Measurements from ENCODE around the gene UBE2O. TPM values are rescaled to one million over a fixed set of nuclear protein-coding genes. Genes with fewer than 3 reads are reported as not detected.

UBE2O gene
- total RNA-seq, 2 experiments from 2014 or later = 37.7 to 38.4 TPM

GRCh38 chr17:76441686-76442340, 11.1 kb downstream of the UBE2O start:
- DNase-seq = no peak
- H3K4me3 Mint-ChIP-seq = no peak overlapping the region
- no peaks in the 10 kb centered on the region for H3K9me3 Mint-ChIP-seq
- H3K27me3 Mint-ChIP-seq = no peaks in the 10 kb centered on the region
- H3K36me3 Mint-ChIP-seq = peaks cover 12% of the 10 kb centered on the region
- no peak overlapping the region for H3K27ac Mint-ChIP-seq
- peaks cover 57% of the 10 kb centered on the region for H3K4me1 Mint-ChIP-seq

- H3K4me3 Mint-ChIP-seq = no peak overlapping the region
- H3K27me3 Mint-ChIP-seq = no peaks in the 10 kb centered on the region
- no peak overlapping the region for H3K27ac Mint-ChIP-seq
- DNase-seq = no peak
- peaks cover 12% of the 10 kb centered on the region for H3K36me3 Mint-ChIP-seq
- peaks cover 48% of the 10 kb centered on the region for H3K4me1 Mint-ChIP-seq
- H3K9me3 Mint-ChIP-seq = no peaks in the 10 kb centered on the region
Measured at GRCh38 chr17:76440751-76441362, 12.1 kb downstream of the UBE2O start.

GRCh38 chr17:76439314-76439928, 13.5 kb downstream of the UBE2O start:
- no peaks in the 10 kb centered on the region for H3K27me3 Mint-ChIP-seq
- peaks cover 12% of the 10 kb centered on the region for H3K36me3 Mint-ChIP-seq
- no peak for DNase-seq
- no peak overlapping the region for H3K4me3 Mint-ChIP-seq
- peaks cover 35% of the 10 kb centered on the region for H3K4me1 Mint-ChIP-seq
- no peak overlapping the region for H3K27ac Mint-ChIP-seq
- no peaks in the 10 kb centered on the region for H3K9me3 Mint-ChIP-seq

- H3K36me3 Mint-ChIP-seq = peaks cover 12% of the 10 kb centered on the region
- H3K27me3 Mint-ChIP-seq = no peaks in the 10 kb centered on the region
- no peak overlapping the region for H3K27ac Mint-ChIP-seq
- H3K4me3 Mint-ChIP-seq = no peak overlapping the region
- no peaks in the 10 kb centered on the region for H3K9me3 Mint-ChIP-seq
- H3K4me1 Mint-ChIP-seq = peaks cover 33% of the 10 kb centered on the region
- DNase-seq = no peak
Measured at GRCh38 chr17:76438906-76439305, 14.0 kb downstream of the UBE2O start.

GRCh38 chr17:76437467-76438402, 15.2 kb downstream of the UBE2O start:
- peaks cover 7% of the 10 kb centered on the region for H3K36me3 Mint-ChIP-seq
- no peaks in the 10 kb centered on the region for H3K9me3 Mint-ChIP-seq
- H3K4me1 Mint-ChIP-seq = peaks cover 27% of the 10 kb centered on the region
- H3K27me3 Mint-ChIP-seq = no peaks in the 10 kb centered on the region
- no peak for DNase-seq
- no peak overlapping the region for H3K27ac Mint-ChIP-seq
- no peak overlapping the region for H3K4me3 Mint-ChIP-seq

- Mint-ChIP-seq H3K27me3 (no peaks in the 10 kb centered on the region), H3K27ac (no peak overlapping the region), H3K9me3 (no peaks in the 10 kb centered on the region), H3K4me3 (no peak overlapping the region), H3K36me3 (peaks cover 2% of the 10 kb centered on the region), H3K4me1 (peaks cover 17% of the 10 kb centered on the region)
- no peak for DNase-seq
Measured at GRCh38 chr17:76435751-76436150, 17.2 kb downstream of the UBE2O start.

- H3K36me3 Mint-ChIP-seq = peaks cover 2% of the 10 kb centered on the region
- no peak for DNase-seq
- no peaks in the 10 kb centered on the region for H3K9me3 Mint-ChIP-seq
- no peaks in the 10 kb centered on the region for H3K27me3 Mint-ChIP-seq
- no peak overlapping the region for H3K4me3 Mint-ChIP-seq
- H3K27ac Mint-ChIP-seq = no peak overlapping the region
- H3K4me1 Mint-ChIP-seq = peaks cover 16% of the 10 kb centered on the region
Measured at GRCh38 chr17:76434870-76435269, 18.1 kb downstream of the UBE2O start.

GRCh38 chr17:76433693-76434092, 19.3 kb downstream of the UBE2O start:
- H3K4me3 Mint-ChIP-seq = no peak overlapping the region
- H3K27ac Mint-ChIP-seq = no peak overlapping the region
- no peaks in the 10 kb centered on the region for H3K27me3 Mint-ChIP-seq
- peaks cover 16% of the 10 kb centered on the region for H3K4me1 Mint-ChIP-seq
- H3K9me3 Mint-ChIP-seq = no peaks in the 10 kb centered on the region
- H3K36me3 Mint-ChIP-seq = peaks cover 2% of the 10 kb centered on the region
- no peak for DNase-seq

GRCh38 chr17:76432712-76433336, 20.1 kb downstream of the UBE2O start:
- no peak for DNase-seq
- Mint-ChIP-seq H3K4me3 (no peak overlapping the region), H3K36me3 (peaks cover 1% of the 10 kb centered on the region), H3K4me1 (peaks cover 9% of the 10 kb centered on the region), H3K27me3 (no peaks in the 10 kb centered on the region), H3K9me3 (no peaks in the 10 kb centered on the region), H3K27ac (no peak overlapping the region)

GRCh38 chr17:76432004-76432403, 20.9 kb downstream of the UBE2O start:
- no peak overlapping the region for H3K4me3 Mint-ChIP-seq
- H3K4me1 Mint-ChIP-seq = peaks cover 9% of the 10 kb centered on the region
- H3K27me3 Mint-ChIP-seq = no peaks in the 10 kb centered on the region
- no peak for DNase-seq
- H3K9me3 Mint-ChIP-seq = no peaks in the 10 kb centered on the region
- H3K36me3 Mint-ChIP-seq = peaks cover 1% of the 10 kb centered on the region
- H3K27ac Mint-ChIP-seq = no peak overlapping the region

- Mint-ChIP-seq H3K36me3 (peaks cover 1% of the 10 kb centered on the region), H3K27me3 (no peaks in the 10 kb centered on the region), H3K4me1 (peaks cover 13% of the 10 kb centered on the region), H3K9me3 (no peaks in the 10 kb centered on the region), H3K4me3 (no peak overlapping the region), H3K27ac (no peak overlapping the region)
- DNase-seq = no peak
Measured at GRCh38 chr17:76431509-76431908, 21.4 kb downstream of the UBE2O start.

GRCh38 chr17:76428511-76428910, 24.4 kb downstream of the UBE2O start:
- H3K27ac Mint-ChIP-seq = no peak overlapping the region
- no peak for DNase-seq
- peaks cover 13% of the 10 kb centered on the region for H3K4me1 Mint-ChIP-seq

GRCh38 chr17:76427501-76428231, 25.3 kb downstream of the UBE2O start:
- Mint-ChIP-seq H3K9me3 (no peaks in the 10 kb centered on the region), H3K27ac (no peak overlapping the region), H3K27me3 (no peaks in the 10 kb centered on the region), H3K36me3 (peaks cover 4% of the 10 kb centered on the region), H3K4me1 (peaks cover 11% of the 10 kb centered on the region), H3K4me3 (no peak overlapping the region)
- no peak for DNase-seq

More at GRCh38 chr17:76428511-76428910, 24.4 kb downstream of the UBE2O start:
- H3K9me3 Mint-ChIP-seq = no peaks in the 10 kb centered on the region
- peaks cover 1% of the 10 kb centered on the region for H3K36me3 Mint-ChIP-seq
- no peaks in the 10 kb centered on the region for H3K27me3 Mint-ChIP-seq
- H3K4me3 Mint-ChIP-seq = no peak overlapping the region

- Mint-ChIP-seq H3K36me3 (peaks cover 4% of the 10 kb centered on the region), H3K27ac (no peak overlapping the region), H3K9me3 (no peaks in the 10 kb centered on the region), H3K27me3 (no peaks in the 10 kb centered on the region), H3K4me1 (peaks cover 11% of the 10 kb centered on the region), H3K4me3 (no peak overlapping the region)
- DNase-seq = no peak
Measured at GRCh38 chr17:76426853-76427252, 26.1 kb downstream of the UBE2O start.

Data from activated naive CD8-positive, alpha-beta T cell treated with anti-CD3 and anti-CD28 coated beads for 36 hours (primary cell).